LHCN-M2 (cell line): ENCODE data around the gene POLR2L. TPM values are rescaled to one million over a fixed set of nuclear protein-coding genes. Genes with fewer than 3 reads are reported as not detected.

Source experiments
- DNase-seq: peaks from one replicate; pipeline ENCODE4 v3.0.0-alpha.2; 2012; ENCODE audit warnings: low read depth
- total RNA-seq: library from RNA; depleted of rRNA; stranded (reverse); fragments of >200 nt; gene quantifications from 2 replicates; pipeline ENCODE4 v1.2.3, GENCODE V29; 2014

Gene POLR2L
- total RNA-seq, 1 experiment from 2014 or later, result 146 TPM

GRCh38 chr11:869399-870126, 27.2 kb upstream of the POLR2L start:
- DNase-seq, result no peak

DNA sequence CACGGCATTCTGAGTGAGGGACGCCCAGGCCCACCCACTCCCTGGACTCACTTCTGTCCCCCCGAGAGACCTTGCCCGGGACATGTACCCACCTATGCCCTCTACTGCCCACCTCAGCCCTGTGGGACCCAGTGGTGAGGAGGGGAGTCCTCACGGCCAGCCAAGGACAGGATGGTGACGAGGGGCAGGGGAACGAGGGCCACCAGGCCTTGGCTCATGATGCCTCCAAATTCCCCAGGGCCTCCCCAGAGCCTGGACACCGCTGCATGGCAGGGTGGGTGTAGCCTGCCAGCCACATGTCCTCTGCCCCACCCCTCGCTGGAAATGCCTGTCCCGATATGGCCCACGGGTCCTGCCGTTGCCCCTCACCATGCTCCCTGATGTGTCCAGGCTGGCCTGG, 26.5 kb upstream of the POLR2L start:
- no peak for DNase-seq

GRCh38 chr11:868394-868793, 26.1 kb upstream of the POLR2L start:
- DNase-seq, result no peak

DNA sequence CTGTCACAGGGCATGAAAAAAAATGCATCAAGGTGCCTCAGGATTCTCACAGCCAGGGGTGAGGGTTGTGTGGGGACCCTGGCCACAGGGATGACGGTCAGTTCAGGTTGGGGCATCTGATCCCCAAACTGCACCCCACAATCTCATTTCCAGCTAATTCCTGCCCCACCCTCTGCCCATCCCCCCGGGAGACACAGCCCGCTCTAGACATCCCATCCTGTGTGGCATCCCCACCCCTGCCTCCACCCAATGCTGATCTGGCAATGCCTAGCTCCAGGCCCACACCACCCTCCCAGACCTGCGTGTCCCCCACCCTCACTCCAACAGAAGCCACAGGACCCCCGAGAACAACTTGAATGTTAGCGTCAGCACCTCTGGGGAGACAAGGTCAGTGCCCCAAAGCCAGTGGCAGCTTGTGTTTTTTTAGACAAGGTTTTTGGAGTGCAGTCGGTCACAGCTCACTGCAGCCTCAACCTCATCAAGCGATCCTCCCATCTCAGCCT, 25.6 kb upstream of the POLR2L start:
- no peak for DNase-seq

- no peak for DNase-seq
Measured at GRCh38 chr11:866481-866880, 24.2 kb upstream of the POLR2L start.

- no peak for DNase-seq
Measured at GRCh38 chr11:865462-866430, 23.4 kb upstream of the POLR2L start.

DNA sequence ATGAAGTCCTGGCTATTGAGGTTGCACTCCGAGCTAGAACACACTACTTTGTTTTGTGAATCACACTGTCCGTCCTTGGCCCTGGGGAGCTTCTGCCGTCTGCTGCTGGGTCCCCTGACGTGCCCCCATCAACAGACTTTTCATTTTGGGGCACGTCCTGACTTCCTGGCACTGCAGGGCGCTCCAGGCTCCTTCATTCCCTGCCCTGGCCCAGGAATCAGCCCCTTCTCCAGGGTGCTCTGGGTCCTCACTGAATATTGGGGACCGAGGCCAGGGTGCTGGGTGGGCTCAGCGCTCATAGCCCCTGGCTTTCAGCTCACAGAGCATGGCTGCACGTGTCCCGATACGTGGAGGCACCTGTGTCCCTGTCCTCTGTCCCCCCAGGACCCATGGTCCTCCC, 22.6 kb upstream of the POLR2L start:
- no peak for DNase-seq

DNA sequence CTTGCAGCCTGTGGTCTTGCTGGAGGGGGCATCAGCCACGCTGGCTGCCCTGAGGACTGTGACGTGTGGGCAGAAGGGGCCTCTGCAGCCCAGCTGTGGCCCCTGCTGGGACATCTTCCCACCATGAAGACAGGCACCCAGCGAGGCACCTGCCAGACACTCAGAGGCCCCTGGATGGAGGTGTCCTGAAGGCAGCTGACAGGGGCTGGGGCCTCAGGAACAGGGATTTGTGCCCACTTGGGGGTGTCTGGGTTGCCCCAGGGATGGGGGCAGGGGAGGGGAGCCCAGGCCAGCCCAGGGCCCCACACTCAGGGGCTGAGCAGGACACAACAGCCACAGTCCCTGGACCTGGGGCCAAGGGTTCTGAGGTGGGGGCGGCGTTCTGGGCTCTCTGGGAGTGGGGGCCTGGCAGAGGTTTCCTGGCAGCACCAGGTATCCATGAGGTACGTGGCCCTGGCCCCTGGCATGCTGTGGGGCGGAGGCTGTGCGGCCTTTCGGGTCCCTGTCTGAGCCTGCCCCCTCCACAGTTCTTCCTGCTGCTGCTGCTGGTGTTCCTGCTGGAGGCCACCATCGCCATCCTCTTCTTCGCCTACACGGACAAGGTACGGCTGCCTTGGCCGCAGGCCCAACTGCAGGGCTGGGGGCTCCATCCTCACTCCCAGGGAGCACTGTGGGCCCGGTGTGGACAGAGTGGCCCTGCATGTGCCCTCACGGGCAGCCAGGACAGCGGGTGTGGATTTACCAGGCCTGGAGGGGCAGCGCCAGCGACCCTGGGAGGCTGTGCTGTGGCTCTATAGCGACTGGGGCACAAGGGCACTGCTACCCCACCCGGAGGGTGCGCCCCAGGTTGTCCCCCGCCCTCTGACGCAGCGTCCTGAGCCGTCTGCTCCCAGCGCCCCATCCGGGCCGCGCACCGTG, 21.8 kb upstream of the POLR2L start:
- no peak for DNase-seq

DNA sequence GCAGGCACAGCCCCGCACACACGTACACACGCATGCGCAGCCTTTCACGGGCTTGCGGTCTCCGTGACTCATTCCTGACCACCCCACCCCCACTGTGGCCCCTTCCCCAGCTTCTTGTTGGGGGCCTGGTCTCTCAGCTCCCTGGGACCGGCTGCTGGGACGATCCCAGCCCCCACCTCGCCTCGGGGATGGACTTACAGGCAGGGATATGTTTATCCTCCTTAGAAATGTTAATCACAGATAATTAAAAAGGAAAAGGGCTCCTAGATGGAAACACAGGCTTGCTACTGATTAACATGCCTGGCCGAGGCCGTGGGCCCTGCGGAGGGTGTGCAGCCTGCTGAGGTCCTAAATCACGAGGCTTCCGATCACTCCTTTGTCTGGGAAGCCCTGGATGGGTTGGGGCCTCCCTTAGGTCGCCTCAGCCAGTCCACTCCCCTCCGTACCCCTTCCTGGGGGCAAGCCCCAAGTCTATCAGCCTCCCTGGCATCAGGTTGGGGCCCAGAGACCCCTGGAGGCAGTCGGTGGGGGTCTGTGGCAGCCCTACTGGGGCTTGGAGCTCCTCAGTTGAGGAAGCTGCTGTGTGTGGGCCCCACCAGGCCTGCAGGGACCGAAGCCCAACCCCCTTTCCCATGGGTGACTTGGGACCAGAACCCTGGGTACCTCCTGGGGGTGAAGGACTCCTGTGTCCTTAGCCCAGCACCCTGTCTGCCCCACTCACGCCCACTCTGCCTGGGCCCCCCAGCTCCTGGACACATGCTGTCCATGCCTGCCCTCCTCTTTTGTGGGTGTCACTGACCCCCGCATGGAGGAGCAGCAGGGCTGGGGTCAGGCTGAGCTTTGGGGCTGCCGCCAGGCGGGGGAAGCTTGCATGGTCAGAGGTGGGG, 20.9 kb upstream of the POLR2L start:
- DNase-seq, result no peak

GRCh38 chr11:862696-863022, 20.3 kb upstream of the POLR2L start:
- DNase-seq, result no peak

DNA sequence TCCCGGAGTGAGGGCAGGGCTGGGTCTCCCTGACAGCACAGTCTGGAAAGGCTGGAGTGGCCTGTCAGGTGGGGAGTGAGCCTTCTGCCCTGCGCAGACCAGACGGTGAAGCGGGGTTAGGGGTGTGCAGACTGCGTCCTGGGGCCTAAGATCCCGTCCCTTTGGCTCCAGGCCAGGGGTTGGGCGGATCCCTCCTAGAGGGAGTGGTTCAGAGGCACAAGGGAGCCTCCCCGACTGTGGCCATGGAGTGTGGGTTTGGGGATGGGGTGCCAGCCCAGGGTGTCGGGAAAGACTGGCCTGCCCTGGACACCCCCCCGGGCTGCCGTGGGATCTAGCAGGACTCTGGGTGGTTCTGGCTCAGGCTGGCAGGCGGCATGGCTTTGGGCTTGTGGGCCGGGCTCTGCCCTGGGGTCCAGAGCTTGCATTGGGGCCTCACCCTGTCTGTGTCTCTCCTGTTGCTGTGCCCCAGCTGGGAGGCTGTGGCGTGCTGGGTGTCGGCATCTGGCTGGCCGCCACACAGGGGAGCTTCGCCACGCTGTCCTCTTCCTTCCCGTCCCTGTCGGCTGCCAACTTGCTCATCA, 19.8 kb upstream of the POLR2L start:
- no peak for DNase-seq

DNA sequence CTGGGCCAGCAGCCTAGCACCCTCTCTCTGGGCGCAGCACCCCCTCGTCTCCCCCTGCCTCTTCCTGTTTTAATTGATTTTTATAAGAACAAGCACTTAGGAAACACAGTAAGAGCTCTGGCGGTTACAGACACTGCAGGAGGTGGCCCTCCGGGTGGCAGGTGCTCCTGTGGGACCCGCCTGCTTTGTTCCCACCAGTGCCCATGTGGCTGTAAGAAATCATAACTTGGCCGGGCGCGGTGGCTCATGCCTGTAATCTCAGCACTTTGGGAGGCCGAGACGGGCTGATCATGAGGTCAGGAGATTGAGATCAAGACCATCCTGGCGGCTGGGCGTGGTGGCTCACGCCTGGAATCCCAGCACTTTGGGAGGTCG, 18.8 kb upstream of the POLR2L start:
- no peak for DNase-seq

DNA sequence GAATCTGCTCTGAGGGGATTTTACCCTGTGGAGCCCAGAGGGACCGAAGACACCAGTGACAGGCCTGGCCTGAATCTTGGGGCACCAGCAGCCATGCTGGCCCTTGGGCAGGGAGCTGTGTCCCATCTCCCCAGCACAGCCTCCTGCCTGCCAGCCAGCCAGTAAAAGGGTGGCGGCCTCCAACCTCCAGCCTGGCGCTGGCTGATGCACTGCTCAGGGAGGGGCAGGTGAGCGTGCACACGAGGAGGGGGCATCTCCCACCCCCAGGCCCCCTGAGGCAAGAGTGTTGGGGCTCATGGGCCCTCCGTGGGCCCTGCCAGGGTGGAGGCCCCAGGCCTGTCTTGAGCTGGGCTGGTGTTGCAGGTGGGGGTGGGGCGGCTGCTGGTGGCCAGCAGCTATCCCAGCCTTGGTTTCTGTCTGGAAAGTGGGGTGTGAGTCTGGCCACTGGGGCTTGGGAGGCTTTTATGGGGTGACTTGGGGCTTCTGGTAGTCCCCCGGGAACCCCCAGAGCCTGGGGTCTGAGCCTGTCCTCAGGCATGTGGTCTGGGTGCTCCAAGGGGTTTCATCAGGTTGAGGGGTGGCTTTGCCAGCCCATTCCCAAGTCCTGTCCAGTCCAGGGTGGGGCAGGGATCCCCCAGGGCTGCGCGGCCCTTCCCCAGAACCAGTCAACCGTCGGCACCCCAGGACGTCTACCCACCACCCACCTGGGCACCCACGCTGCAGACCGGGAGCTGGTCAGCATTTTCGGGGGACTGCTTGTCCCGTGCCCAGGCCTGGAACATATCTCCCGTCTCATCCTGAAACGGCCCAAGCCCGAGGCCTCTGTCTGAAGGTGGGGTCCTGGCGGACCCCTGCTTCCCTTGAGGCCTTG, 18.1 kb upstream of the POLR2L start:
- DNase-seq, result no peak

GRCh38 chr11:859394-860131, 17.2 kb upstream of the POLR2L start:
- no peak for DNase-seq

DNA sequence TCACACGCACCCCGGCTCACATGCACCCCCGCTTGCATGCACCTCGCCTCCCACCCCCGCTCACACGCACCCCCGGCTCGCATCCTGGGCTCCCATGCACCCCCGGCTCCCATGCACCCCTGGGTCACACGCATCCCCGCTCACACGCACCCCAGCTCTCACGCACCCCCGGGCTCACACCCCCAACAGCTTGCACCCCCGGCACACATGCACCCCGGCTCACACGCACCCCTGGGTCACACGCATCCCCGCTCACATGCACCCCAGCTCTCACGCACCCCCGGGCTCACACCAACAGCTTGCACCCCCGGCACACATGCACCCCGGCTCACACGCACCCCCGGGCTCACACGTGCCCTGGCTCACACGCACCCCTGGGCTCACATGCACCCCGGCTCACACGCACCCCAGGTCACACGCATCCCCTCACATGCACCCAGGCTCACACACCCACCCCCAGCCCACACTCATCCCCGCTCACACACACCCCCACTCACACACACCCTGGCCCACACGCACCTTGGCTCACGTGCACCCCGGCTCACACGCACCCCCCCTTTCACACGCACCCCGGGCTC, 16.5 kb upstream of the POLR2L start:
- DNase-seq, result no peak

GRCh38 chr11:858053-858761, 15.9 kb upstream of the POLR2L start:
- no peak for DNase-seq

DNA sequence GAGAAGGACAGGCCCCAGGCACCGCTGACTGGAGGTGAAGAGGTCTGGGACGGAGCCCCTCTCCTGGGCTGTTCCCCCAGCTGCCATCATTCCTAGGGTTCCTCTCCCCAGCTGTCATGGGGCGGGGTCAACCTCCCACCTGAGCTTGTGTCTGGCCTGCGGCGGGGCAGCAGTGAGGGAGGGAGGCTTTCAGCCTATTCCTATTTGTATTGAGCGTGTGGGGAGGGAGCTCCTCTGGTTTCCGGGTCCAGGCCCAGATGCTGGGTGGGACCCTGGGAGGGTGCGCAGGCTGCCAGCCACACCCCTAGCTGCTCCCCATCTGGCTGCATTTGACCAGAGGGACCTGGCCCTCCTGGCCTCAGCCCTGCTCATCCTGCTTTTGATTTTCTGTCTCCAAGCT, 14.1 kb upstream of the POLR2L start:
- no peak for DNase-seq

GRCh38 chr11:855796-856195, 13.5 kb upstream of the POLR2L start:
- no peak for DNase-seq
